ENCODE results near the gene VEGFB.
"Not testable (repeated sequence)": the region's sequence is repeated elsewhere in the genome, so short reads cannot be mapped to it uniquely, and the experiment has no call there.

The VEGFB gene

GRCh38 chr11:64232182-64232966, 2.0 kb upstream of the VEGFB start:
- DNase-seq (ENCODE audit: low spot score), result no peak

- no peak for DNase-seq (ENCODE audit: low spot score)
Observed at GRCh38 chr11:64232967-64233315, 1.4 kb upstream of the VEGFB start.

GRCh38 chr11:64234647-64235379, 429 bp downstream of the VEGFB start:
- DNase-seq (ENCODE audit: low spot score), result no peak

- no peak for DNase-seq (ENCODE audit: low spot score)
Observed at GRCh38 chr11:64235437-64236161, 1.2 kb downstream of the VEGFB start.

- no peak for DNase-seq (ENCODE audit: low spot score)
Observed at GRCh38 chr11:64237484-64237951, 3.1 kb downstream of the VEGFB start.

GRCh38 chr11:64238076-64238475, 3.7 kb downstream of the VEGFB start:
- DNase-seq (ENCODE audit: low spot score), result no peak

GRCh38 chr11:64238999-64239398, 4.6 kb downstream of the VEGFB start:
- no peak for DNase-seq (ENCODE audit: low spot score)

GRCh38 chr11:64239662-64240434, 5.5 kb downstream of the VEGFB start:
- DNase-seq (ENCODE audit: low spot score), result no peak

GRCh38 chr11:64240435-64241240, 6.3 kb downstream of the VEGFB start, which contains the start of gene FKBP2:
Gene FKBP2 (plus strand): TSS chr11:64241095. CDS start chr11:64242388, 1,293 bp downstream.
- peak; percentile 99 for DNase-seq (ENCODE audit: low spot score)

GRCh38 chr11:64241241-64241490, 6.8 kb downstream of the VEGFB start:
- peak; percentile 98 for DNase-seq (ENCODE audit: low spot score)

- no peak for DNase-seq (ENCODE audit: low spot score)
Observed at GRCh38 chr11:64241491-64242374, 7.3 kb downstream of the VEGFB start.

GRCh38 chr11:64243236-64243854, 9.0 kb downstream of the VEGFB start:
- DNase-seq (ENCODE audit: low spot score), result no peak

- no peak for DNase-seq (ENCODE audit: low spot score)
Observed at GRCh38 chr11:64244107-64244506, 9.7 kb downstream of the VEGFB start.

GRCh38 chr11:64244966-64245365, 10.6 kb downstream of the VEGFB start:
- no peak for DNase-seq (ENCODE audit: low spot score)

- no peak for DNase-seq (ENCODE audit: low spot score)
Observed at GRCh38 chr11:64245401-64245796, 11.0 kb downstream of the VEGFB start.

- DNase-seq (ENCODE audit: low spot score), result peak; percentile 80
Observed at GRCh38 chr11:64245797-64246620, 11.6 kb downstream of the VEGFB start.

GRCh38 chr11:64246621-64246870, 12.2 kb downstream of the VEGFB start:
- DNase-seq (ENCODE audit: low spot score), result not testable (repeated sequence)

- DNase-seq (ENCODE audit: low spot score), result peak; percentile 89
Observed at GRCh38 chr11:64246871-64247728, 12.7 kb downstream of the VEGFB start, which contains the start of gene PPP1R14B. Gene PPP1R14B (minus strand): TSS chr11:64246943. CDS start chr11:64246673, 270 bp downstream.

All from AG08395 (cell line).